H4 (cell line): ENCODE data around the gene DAGLA. TPM values are rescaled to one million over a fixed set of nuclear protein-coding genes. Genes with fewer than 3 reads are reported as not detected.

Experiments
- DNase-seq: peaks from one replicate; pipeline ENCODE4 v3.0.0-alpha.2; 2015; ENCODE audit warnings: low spot score
- total RNA-seq: library from RNA; depleted of rRNA; stranded (reverse); fragments of >200 nt; shearing (Covaris generic); gene quantifications from 2 replicates; pipeline ENCODE4 v1.2.3, GENCODE V29; 2014

The DAGLA gene
- total RNA-seq, 1 experiment from 2014 or later, result 0.83 TPM

DNA sequence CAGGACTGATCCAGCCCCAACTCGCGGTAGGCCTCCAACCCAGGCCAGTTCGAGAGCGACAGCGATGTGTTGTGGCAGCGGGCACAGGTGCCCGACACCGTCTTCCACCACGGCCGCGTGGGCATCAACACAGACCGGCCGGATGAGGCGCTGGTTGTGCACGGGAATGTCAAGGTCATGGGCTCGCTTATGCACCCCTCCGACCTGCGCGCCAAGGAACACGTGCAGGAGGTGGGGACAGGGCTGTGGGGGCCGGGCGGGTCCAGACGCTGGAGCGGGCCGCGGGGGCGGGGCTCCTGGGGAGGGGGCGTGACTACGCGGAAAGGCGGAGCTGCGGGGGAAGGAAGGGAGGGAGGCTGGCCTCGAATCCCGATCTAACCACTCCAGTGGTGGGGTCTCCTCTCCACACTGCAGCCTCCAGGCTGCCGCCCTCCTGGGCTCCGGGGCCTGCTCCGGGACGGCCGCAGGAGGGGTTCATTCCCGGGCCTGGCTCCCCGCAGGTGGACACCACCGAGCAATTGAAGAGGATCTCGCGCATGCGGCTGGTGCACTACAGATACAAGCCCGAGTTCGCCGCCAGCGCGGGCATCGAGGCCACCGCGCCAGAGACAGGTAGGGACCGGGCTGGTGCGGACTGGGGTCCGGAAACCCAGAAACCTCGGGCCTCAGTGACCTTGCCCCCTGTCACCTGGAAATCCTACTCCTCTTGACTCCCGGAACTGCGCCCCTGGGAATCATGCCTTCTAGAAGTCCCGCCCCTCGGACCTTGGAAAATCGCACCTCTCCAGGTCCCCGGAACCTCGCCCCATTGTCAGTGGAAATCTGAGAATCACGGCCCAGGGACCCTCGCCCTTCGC is 97.3 kb downstream of the DAGLA start:
- DNase-seq, result no peak

DNA sequence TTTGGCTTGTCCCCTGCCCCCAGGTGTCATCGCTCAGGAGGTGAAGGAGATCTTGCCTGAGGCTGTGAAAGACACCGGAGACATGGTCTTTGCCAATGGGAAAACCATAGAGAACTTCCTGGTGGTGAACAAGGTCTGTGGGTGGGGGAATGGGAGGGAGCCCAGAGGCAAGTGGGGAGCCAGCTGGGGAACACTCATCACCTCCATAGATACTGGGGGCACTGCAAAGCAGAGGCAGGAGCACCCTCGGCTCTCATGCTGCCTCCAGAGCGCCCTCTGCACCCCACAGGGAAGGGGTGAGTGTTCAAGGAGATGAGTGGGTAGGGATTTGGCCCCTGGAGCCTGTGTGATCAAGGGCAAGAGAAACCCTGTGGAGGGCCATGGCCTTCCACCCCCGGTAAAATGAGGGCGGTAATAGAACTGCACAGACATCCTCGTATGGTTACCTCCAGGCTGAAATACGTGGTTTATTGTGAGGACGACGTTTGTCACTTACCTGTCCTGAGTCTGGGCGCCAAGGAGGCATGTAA is 98.2 kb downstream of the DAGLA start:
- no peak for DNase-seq

DNA sequence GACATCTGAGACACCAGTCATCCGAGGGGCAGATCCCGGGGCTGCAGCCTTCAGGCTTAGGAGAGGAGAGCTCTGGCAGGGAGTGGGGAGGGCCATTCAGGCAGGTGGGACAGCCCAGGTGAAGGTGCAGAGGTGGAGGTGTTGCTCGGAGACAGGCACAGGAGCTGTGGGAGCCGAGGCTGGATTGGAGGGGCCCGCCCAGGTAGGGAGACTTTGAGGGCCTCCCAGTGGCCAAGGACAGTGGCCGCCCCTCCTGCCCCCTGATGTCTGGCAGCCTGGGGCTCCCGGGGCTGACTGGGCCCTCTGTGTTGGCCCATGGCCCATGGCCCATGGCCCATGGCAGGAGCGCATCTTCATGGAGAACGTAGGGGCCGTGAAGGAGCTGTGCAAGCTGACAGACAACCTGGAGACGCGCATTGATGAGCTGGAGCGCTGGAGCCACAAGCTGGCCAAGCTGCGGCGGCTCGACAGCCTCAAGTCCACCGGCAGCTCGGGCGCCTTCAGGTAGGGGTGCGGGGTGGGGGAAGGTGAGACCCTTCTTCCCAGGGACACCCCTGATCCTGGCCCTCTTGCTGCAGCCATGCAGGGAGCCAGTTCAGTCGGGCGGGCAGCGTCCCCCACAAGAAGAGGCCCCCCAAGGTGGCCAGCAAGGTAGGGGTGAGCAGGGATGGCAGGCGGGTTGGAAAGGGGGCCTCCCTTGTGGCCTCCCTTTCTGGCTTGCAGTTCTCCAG is 98.9 kb downstream of the DAGLA start:
- DNase-seq, result no peak

DNA sequence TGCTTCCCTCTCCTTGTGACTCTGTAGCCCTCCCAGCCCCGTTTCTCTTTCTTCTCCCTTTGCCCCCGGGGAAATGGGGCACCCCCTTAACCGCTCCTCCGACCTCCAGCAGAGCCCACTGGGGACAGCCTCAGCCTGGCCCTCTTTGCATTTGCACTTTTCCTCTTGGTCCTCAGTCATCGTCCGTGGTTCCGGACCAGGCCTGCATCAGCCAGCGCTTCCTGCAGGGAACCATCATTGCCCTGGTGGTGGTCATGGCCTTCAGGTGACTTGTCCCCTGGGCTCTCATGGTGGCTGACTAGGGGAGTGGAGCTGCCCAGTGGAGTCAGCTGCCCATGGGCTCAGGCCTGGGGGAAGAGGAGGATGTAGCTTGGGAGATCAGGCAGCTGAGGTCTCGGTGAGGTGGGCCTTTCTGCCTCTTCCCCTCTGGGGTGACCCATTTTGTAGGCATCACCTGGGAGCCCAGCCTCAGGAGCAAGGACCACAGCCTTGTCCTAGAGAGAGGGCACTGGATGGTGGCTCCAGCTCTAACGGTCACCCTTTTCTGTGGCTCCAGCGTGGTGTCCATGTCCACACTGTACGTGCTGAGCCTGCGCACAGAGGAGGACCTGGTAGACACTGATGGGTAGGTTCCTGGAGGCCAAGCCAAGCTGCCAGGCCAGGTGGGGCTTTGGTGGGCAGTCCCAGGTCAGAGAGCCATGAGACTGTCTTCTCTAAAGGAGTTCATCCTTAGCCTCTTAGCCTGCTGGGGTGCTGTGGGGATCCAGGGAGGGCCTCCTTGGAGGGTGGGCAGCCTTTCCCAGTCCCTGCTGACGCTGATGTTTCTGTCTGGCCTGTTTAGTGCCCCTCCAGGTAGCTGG is 99.7 kb downstream of the DAGLA start:
- DNase-seq, result no peak

DNA sequence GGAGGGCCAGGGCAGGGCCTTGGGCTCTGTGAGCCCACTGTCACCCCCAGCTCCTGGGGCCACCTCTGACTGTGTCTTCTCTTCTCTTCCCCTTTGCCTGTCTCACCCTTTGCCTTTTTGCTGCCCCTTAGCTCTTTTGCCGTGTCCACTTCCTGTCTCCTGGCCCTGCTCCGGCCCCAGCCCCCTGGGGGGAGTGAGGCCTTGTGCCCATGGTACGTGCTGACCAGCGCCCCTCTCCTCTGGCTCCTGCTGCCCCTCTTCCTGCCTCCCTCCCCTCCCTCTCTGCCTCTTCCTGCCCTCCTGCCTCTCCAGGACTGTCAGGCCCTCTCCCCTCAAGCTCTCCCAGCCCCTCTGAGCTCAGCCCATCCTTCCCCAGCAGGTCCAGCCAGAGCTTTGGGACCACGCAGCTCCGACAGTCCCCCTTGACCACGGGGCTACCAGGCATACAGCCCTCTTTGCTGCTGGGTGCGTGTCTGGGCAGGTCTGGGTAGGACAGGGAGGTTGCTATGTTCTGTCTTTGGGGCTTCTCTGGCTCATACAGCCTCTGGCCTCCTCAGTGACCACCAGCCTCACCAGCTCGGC is 100.5 kb downstream of the DAGLA start:
- no peak for DNase-seq

DNA sequence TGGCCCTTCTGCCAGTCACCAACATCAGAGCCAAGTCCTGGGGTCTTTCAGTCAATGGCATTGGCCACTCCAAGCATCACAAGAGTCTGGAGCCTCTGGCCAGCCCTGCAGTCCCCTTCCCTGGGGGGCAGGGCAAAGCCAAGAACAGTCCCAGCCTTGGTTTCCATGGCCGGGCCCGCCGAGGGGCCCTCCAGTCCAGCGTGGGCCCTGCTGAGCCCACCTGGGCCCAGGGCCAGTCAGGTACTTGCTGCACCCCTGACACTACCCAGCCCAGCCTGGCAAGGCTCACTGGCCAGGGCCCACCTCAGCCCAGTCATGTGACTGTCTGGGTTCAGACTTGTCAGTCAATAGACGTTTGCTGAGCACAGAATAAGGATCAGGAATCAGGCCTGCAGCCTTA is 101.4 kb downstream of the DAGLA start:
- no peak for DNase-seq

DNA sequence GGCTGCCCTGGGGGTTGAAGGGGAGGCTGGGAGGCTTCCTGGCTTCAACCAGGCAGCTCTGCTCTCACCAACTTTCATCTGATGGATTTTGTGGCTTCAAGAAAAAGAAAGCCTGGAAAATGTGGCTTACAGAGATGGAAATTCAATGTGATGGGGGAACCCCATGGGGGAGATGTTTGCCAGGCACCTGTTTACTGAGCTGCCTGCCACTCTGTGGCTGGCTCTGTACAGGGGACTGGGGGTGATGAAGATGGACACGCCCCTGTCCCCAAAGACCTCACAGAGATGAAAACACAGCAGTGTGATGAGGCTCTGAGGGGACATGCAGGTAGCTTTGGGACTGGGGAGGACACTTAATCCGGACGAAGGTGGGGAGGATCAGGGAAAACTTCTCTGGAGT is 102.1 kb downstream of the DAGLA start:
- no peak for DNase-seq

DNA sequence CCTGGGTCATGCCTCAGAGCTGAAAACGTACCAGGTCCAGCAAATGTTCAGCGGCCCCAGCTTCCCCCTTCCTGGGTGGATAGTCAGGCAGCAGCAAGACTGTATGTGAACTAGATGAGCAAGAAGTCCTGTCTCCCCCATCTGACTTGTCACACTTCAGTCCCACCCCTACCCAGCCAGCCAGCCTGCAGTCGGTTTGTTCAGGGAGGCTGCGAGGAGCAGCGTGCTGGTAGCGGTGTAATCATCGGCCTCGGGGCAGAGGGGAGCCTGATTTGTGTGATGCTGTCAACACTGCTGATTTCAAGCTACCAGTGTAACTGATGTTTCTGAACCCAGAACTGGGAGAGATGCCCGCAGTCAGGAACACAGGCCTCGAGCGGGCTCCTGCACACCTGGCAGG is 102.7 kb downstream of the DAGLA start:
- DNase-seq, result no peak

DNA sequence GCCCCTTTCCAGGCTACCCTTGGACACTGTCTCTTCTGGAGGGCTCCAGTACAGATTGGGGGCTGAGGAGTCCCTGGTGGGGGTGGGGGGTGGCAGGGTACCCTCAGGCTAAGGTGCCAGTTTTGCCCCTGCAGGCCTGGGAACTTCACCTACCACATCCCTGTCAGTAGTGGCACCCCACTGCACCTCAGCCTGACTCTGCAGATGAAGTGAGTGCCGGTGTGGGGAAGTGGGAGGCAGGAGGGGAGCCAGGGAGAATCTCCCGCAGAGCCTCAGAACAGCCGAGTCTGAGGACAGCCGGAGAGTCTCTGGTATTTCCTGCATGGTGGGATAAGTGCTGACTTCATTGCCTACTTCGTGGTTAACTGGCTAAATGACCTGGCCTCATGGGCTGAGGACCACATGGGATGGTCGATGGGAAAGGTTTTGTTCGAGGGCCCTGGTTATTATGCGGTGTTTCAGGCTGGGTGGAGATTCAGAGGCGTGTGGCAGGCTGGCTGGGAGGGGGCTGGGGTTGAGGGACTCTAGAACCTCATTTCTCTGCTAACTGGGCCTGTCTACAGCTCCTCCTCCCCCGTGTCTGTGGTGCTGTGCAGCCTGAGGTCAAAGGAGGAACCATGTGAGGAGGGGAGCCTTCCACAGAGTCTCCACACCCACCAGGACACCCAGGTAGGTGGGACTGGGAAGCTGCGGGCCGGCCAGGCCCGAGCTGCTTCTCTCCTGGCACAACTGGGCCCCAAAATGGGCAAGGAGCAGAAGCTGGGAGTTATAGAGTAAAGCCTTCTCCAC is 103.7 kb downstream of the DAGLA start:
- DNase-seq, result no peak

DNA sequence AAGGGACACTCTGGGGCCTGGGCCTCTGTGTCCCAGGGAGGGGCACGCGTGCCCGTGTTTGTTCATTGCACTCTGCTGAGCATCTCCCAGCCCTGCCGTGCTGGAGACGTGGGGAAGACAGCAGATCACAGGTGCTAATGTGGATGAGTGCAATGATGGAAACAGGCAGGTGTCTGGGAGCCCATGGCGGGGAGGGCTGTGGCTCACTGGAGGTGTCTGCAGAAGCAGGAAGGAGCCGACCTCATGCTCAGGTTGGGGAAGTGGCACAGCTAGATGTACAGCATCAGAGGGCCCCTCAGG is 104.3 kb downstream of the DAGLA start:
- DNase-seq, result no peak

DNA sequence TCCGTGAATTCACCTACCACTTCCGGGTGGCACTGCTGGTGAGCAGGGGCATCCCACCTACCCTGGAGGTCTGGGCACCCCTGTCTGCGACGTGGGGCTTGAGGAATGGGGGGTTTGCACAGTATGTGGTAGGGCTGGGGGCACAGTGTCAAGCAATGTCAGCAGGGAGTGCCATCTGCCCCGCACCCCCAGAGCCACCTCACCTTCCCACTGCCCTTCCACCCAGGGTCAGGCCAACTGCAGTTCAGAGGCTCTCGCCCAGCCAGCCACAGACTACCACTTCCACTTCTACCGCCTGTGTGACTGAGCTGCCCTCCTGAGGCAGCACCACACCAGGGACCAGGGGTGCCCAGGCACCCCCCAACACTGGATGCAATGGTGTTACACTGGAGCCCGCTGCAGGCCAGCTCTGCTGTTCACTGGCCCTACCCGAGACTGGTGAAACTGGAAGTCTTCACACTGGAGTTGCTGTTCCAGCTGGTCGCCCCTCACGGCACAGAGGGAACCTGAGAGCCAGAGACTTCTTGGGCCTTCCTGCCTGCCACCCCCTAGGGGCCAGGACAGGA is 105.7 kb downstream of the DAGLA start:
- no peak for DNase-seq

DNA sequence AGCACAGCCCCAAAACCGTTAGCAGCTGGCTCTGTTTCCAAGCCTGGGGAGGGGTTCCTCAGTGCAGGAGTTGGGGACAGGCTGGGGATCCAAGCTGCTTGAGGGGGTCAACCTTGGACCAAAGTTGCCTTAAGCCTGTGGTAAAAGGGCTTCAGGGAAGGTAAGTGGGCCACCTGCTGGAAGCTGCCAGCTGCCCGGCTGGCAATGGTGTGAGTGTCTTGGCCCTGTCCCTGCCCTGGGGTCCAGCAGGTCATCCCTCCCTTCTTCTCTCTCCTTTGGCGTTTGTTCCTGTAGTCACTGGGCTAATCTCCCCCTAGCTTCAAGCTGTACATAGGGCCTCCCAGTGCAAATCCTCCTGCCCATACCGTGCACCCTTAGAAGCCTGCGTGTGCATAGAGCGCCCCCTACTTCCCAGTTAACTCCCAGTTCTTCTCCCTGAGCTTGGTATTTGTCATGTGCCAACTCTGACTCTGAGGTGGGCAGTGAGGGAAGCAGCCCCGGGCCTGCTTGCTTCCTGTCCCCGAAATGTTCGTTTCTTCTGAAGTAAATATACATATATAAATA is 107.8 kb downstream of the DAGLA start:
- DNase-seq, result no peak

DNA sequence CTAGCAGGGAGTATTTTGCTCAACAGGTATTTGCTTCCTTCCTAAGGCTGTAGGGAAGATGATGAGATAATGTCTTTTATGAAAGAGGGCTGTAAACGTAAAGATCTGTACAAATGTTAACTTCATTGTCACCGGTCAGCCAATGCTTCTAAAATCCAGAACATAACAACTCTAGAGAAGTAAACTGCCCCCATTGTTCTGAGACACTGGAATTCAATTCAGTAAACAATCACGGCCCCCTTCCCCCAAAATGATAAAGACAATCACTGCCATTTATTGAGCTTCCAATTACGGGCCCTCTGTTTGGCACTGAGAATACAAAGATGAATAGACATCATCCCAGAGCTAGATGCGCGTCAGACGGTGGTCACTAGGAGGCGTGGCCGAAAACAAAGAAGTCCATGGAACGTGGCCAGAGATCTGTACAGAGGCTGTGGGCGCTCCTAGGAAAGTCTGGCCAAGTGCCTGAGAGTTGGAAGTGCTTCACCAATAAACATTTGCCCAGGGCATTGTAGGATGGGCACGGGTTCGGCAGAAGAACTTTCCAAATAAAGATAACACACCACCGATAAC is 111.6 kb downstream of the DAGLA start:
- DNase-seq, result peak; percentile 81

DNA sequence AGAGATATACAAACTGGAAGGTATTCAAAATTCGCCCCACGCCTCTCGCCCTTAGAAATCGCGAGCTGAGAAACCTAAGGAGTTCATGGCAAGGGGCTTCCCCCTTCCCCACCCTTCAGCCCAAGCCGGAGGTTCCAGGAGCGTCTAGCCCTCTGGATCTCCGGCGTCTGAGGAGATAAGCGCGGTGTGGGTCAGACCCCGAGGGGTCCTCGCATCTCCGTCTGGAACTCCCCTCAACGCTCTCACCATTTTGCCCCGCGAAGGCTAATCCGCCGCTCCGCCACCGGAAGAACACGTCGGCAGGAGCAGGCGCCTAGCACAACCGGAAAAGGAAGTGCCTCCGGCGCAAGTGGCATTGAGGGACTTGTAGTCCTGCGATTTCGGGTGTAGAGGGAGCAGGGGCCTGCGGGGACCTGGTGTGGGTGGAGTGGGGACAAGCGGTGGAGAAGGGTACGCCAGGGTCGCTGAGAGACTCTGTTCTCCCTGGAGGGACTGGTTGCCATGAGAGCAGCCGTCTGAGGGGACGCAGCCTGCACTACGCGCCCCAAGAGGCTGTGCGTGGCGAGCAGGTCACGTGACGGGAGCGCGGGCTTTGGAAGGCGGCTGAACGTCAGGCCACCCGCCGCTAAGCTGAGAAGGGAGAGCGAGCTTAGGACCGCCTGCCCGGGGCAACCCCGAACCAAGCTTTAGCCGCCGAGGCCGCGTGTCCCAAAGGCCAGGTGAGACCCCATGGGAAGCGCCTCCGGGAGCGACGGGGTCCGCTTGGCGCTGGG is 112.3 kb downstream of the DAGLA start, which contains the start of the genes FEN1 and TMEM258:
Gene FEN1 (plus strand): TSS at position 602 of the 773 bp plus-strand sequence. CDS start 2,451 bp downstream, outside the sequence.
Gene TMEM258 (minus strand): TSS at position 290 of the 773 bp plus-strand sequence. CDS start 41 bp downstream, at position 249.
- DNase-seq, result peak; percentile 92

DNA sequence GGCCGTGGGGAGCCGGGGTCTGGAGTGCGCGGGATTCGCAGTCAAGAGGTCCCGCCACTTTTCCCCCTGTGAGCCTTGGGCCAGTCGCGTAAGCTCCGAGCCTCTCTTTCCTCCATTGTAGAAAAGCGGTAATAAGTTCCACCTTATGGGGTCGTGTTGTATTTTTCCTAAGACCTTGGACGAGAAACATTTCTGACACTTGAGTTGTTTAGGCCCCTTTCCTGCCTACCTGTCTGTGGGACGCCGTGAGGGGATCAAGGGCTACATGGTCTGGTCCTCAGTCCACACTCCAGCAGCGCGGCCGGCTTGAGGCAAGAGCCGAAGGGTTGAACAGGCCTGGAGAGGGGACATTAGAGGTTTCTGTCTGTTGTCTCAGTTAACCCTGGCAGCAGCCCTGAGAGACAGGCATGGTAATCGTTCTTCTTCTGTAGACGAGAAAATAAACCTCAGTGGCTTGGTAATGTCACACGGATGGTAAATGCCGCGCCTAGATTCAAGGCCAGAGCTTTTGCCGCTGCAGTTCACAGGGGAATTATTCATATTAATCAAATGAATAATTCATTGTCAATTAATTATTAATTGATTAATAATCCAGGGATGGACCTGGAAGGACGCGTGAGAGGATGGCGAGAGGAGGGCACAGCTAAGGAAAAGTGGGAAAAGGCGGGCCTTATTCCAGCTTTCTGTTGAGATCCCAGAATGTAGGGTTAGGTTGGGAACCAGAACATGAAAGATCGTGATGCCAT is 113.1 kb downstream of the DAGLA start:
- no peak for DNase-seq

DNA sequence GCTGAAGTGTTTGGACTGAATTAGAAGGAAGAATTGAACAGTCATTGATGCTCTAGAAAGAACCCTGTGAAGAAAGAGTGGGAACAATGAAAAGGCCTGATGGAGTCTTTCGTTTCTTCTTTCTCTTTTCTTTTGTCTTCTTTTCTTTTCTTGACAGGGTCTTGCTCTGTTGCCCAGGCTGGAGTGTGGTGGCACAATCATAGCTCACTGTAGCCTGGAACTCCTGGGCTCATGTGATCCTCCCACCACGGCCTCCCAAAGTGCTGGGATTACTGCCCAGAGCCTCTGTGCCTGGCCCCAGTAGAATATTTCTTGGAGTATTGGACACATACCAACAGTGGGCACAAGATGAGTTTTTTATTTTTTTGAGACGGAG is 113.6 kb downstream of the DAGLA start:
- DNase-seq, result no peak

DNA sequence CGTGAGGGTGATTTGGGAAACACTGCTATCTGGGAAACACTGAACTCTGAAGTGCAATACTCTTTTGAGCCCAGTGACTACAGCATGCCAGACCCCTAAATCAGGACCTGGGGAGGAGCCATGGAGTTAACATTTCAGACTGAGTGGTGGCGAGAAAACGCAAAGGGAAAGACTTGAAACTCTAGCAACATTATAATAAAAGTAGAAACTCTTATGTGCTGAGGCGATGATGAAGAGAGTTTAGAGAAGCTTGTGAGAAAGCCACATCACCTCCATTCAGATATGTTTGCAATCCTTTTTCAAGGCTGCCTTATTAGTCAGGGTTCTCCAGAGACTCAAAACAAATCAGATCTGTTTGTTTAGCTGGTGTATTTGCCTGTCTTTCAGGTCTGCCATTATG is 114.4 kb downstream of the DAGLA start:
- DNase-seq, result no peak

DNA sequence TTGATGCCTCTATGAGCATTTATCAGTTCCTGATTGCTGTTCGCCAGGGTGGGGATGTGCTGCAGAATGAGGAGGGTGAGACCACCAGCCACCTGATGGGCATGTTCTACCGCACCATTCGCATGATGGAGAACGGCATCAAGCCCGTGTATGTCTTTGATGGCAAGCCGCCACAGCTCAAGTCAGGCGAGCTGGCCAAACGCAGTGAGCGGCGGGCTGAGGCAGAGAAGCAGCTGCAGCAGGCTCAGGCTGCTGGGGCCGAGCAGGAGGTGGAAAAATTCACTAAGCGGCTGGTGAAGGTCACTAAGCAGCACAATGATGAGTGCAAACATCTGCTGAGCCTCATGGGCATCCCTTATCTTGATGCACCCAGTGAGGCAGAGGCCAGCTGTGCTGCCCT is 115.3 kb downstream of the DAGLA start:
- no peak for DNase-seq
